ENCODE measurements around the gene RHD.
"Not testable (repeated sequence)": the region's sequence is repeated elsewhere in the genome, so short reads cannot be mapped to it uniquely, and the experiment has no call there.

DNA sequence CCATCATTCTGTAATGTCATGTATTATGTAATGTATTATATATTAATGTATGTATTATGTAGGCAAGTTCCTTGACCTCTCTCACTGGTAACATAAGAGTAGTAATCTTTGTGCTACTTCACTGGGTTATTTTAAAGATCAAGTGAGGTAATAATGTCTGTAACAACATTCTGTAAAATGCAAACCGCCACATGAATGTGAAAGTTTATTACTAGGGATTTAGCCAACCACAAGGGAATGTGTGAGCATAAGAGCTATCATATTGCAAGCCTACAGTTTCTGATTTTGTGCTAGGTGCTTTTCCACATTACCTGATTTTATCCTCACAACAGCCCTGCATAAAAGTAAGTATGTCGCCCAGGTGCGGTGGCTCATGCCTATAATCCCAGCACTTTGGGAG, 52.1 kb downstream of the RHD start:
- TF ChIP-seq, protein P1, sequence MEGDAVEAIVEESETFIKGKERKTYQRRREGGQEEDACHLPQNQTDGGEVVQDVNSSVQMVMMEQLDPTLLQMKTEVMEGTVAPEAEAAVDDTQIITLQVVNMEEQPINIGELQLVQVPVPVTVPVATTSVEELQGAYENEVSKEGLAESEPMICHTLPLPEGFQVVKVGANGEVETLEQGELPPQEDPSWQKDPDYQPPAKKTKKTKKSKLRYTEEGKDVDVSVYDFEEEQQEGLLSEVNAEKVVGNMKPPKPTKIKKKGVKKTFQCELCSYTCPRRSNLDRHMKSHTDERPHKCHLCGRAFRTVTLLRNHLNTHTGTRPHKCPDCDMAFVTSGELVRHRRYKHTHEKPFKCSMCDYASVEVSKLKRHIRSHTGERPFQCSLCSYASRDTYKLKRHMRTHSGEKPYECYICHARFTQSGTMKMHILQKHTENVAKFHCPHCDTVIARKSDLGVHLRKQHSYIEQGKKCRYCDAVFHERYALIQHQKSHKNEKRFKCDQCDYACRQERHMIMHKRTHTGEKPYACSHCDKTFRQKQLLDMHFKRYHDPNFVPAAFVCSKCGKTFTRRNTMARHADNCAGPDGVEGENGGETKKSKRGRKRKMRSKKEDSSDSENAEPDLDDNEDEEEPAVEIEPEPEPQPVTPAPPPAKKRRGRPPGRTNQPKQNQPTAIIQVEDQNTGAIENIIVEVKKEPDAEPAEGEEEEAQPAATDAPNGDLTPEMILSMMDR (IDR thresholded peaks at IDR 0.05; ENCODE audit: poor library complexity): not testable (repeated sequence)
- TF ChIP-seq EZH2 (IDR thresholded peaks at IDR 0.05; ENCODE audit: borderline replicate concordance); EZH2phosphoT487 (IDR thresholded peaks at IDR 0.05; ENCODE audit: low read depth, severe bottlenecking, unreplicated experiment): not testable (repeated sequence)
